ENCODE results near the gene ERBB4. TPM values are rescaled to one million over a fixed set of nuclear protein-coding genes. Genes with fewer than 3 reads are reported as not detected.

Gene ERBB4
- total RNA-seq, 1 experiment from 2014 or later, result 2.9 TPM

DNA sequence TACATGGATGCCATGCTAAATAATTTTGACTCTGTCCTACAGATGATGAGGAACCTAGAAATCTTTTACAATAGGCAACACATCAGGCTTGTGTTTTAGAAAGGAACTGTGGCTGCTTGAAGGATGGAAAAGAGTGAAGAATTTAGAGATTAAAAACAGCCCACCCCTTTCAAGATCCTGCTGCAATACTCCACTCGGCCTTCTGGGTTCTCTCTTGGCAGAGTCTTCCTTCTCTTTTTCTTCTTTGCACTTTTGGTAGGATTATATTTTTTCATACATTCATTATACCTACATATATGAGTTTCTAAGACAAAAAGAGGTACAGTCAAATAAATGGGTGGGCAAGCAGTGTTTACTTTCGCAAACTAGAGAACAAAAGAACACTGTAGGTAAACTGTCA, 474.3 kb downstream of the ERBB4 start:
- no peaks in the 10 kb centered on the region for H3K27me3 Mint-ChIP-seq (ENCODE audit: unreplicated experiment)

GRCh38 chr2:212052412-212053159, 486.0 kb downstream of the ERBB4 start:
- Mint-ChIP-seq H3K4me3 (ENCODE audit: low read depth, unreplicated experiment) (no peak overlapping the region), H3K36me3 (ENCODE audit: insufficient read depth, unreplicated experiment) (no peaks in the 10 kb centered on the region), H3K27me3 (ENCODE audit: unreplicated experiment) (no peaks in the 10 kb centered on the region), H3K9me3 (ENCODE audit: low read depth, unreplicated experiment) (peaks cover 23% of the 10 kb centered on the region), H3K4me1 (ENCODE audit: low read depth, unreplicated experiment) (no peaks in the 10 kb centered on the region), H3K27ac (ENCODE audit: unreplicated experiment) (no peak overlapping the region)
- CTCF ChIA-PET, result no interaction called here
- intact Hi-C loops (cut with micrococcal nuclease; ENCODE audit: unreplicated experiment), result no loop called here
- TF ChIP-seq, protein P1, sequence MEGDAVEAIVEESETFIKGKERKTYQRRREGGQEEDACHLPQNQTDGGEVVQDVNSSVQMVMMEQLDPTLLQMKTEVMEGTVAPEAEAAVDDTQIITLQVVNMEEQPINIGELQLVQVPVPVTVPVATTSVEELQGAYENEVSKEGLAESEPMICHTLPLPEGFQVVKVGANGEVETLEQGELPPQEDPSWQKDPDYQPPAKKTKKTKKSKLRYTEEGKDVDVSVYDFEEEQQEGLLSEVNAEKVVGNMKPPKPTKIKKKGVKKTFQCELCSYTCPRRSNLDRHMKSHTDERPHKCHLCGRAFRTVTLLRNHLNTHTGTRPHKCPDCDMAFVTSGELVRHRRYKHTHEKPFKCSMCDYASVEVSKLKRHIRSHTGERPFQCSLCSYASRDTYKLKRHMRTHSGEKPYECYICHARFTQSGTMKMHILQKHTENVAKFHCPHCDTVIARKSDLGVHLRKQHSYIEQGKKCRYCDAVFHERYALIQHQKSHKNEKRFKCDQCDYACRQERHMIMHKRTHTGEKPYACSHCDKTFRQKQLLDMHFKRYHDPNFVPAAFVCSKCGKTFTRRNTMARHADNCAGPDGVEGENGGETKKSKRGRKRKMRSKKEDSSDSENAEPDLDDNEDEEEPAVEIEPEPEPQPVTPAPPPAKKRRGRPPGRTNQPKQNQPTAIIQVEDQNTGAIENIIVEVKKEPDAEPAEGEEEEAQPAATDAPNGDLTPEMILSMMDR (IDR thresholded peaks at IDR 0.05; ENCODE audit: unreplicated experiment), result no peak
- BruUV-seq (replicated peaks), result no TSS peak
- DNase-seq, result no peak

More for the DNA sequence above, 474.3 kb downstream of the ERBB4 start:
- H3K27ac Mint-ChIP-seq (ENCODE audit: unreplicated experiment), result no peak overlapping the region
- no peaks in the 10 kb centered on the region for H3K4me1 Mint-ChIP-seq (ENCODE audit: low read depth, unreplicated experiment)
- CTCF ChIA-PET, result no interaction called here
- H3K4me3 Mint-ChIP-seq (ENCODE audit: low read depth, unreplicated experiment), result no peak overlapping the region
- TF ChIP-seq, protein P1 (IDR thresholded peaks at IDR 0.05; ENCODE audit: unreplicated experiment), result no peak
- no TSS peak for BruUV-seq (replicated peaks)
- DNase-seq, result no peak
- H3K9me3 Mint-ChIP-seq (ENCODE audit: low read depth, unreplicated experiment), result no peaks in the 10 kb centered on the region
- intact Hi-C loops (cut with micrococcal nuclease; ENCODE audit: unreplicated experiment), result no loop called here
- H3K36me3 Mint-ChIP-seq (ENCODE audit: insufficient read depth, unreplicated experiment), result no peaks in the 10 kb centered on the region

- H3K27me3 Mint-ChIP-seq (ENCODE audit: unreplicated experiment), result no peaks in the 10 kb centered on the region
- H3K27ac Mint-ChIP-seq (ENCODE audit: unreplicated experiment), result no peak overlapping the region
- no peak for DNase-seq
- no peak overlapping the region for H3K4me3 Mint-ChIP-seq (ENCODE audit: low read depth, unreplicated experiment)
- BruUV-seq (replicated peaks), result no TSS peak
- intact Hi-C loops (cut with micrococcal nuclease; ENCODE audit: unreplicated experiment), result no loop called here
- CTCF ChIA-PET, result no interaction called here
- H3K9me3 Mint-ChIP-seq (ENCODE audit: low read depth, unreplicated experiment), result peaks cover 14% of the 10 kb centered on the region
- TF ChIP-seq, protein P1 (IDR thresholded peaks at IDR 0.05; ENCODE audit: unreplicated experiment), result no peak
- no peaks in the 10 kb centered on the region for H3K36me3 Mint-ChIP-seq (ENCODE audit: insufficient read depth, unreplicated experiment)
- no peaks in the 10 kb centered on the region for H3K4me1 Mint-ChIP-seq (ENCODE audit: low read depth, unreplicated experiment)
Observed at GRCh38 chr2:212050871-212051270, 487.7 kb downstream of the ERBB4 start.

- H3K27ac Mint-ChIP-seq (ENCODE audit: unreplicated experiment), result no peak overlapping the region
- DNase-seq, result no peak
- H3K27me3 Mint-ChIP-seq (ENCODE audit: unreplicated experiment), result no peaks in the 10 kb centered on the region
- TF ChIP-seq, protein P1 (IDR thresholded peaks at IDR 0.05; ENCODE audit: unreplicated experiment), result no peak
- H3K9me3 Mint-ChIP-seq (ENCODE audit: low read depth, unreplicated experiment), result no peaks in the 10 kb centered on the region
- no peak overlapping the region for H3K4me3 Mint-ChIP-seq (ENCODE audit: low read depth, unreplicated experiment)
- no TSS peak for BruUV-seq (replicated peaks)
- CTCF ChIA-PET, result no interaction called here
- intact Hi-C loops (cut with micrococcal nuclease; ENCODE audit: unreplicated experiment), result no loop called here
- H3K36me3 Mint-ChIP-seq (ENCODE audit: insufficient read depth, unreplicated experiment), result no peaks in the 10 kb centered on the region
- no peaks in the 10 kb centered on the region for H3K4me1 Mint-ChIP-seq (ENCODE audit: low read depth, unreplicated experiment)
Observed at GRCh38 chr2:212042562-212042961, 496.0 kb downstream of the ERBB4 start.

All from Calu3 (cell line).